GM12878 (cell line): Measurements from ENCODE around the gene CAMKMT. TPM values are rescaled to one million over a fixed set of nuclear protein-coding genes. Genes with fewer than 3 reads are reported as not detected.

Source experiments
- ATAC-seq: fragments of 200-7000 bp; cut with Tn5 transposase; 3 replicates; pipeline ENCODE4 v1.9.1; 2020; ENCODE audit warnings: mild to moderate bottlenecking, moderate library complexity
- BruUV-seq: library from RNA; stranded (reverse); fragments of 400-500 nt; replicated peaks from 2 replicates; lab custom pipeline; 2021; lab: Mats Ljungman, UMichigan
- CTCF ChIA-PET: fragments of 300-600 bp; sonication (Branson Sonifier 250); formaldehyde crosslinking; extraction: SDS; loops from one replicate; lab custom pipeline; 2021; ENCODE audit warnings: inconsistent platforms; lab: Yijun Ruan, JAX
- POLR2A ChIA-PET: fragments of 350-600 bp; formaldehyde crosslinking; extraction: SDS; loops from one replicate; lab custom pipeline; 2021; ENCODE audit warnings: inconsistent platforms; lab: Charles Lee
- RAD21 ChIA-PET: fragments of 300-600 bp; sonication (Branson Sonifier 250); formaldehyde crosslinking; loops from one replicate; lab custom pipeline; 2023; ENCODE audit warnings: antibody characterized with exemption; ENCODE audit not compliant: unreplicated experiment; lab: Charles Lee
- SMC1A ChIA-PET: fragments of 300-600 bp; sonication (Branson Sonifier 250); formaldehyde crosslinking; loops from one replicate; lab custom pipeline; 2023; ENCODE audit not compliant: unreplicated experiment, uncharacterized antibody; lab: Charles Lee
- DNase-seq: peaks from one replicate; pipeline ENCODE4 v3.0.0-alpha.2; 2011; ENCODE audit warnings: low read depth, low spot score
- FAIRE-seq: peaks from 3 replicates; lab custom pipeline; 2011; peaks lifted over from hg19 to GRCh38; lab: Jason Lieb, UNC
- H2AFZ ChIP-seq: 2 replicates; pipeline ENCODE4 v1.6.0; 2011; ENCODE audit warnings: low read depth, low read length, control low read depth; ENCODE audit not compliant: control insufficient read depth
- H3K27ac ChIP-seq: 2 replicates; pipeline ENCODE4 v1.5.1; 2011; ENCODE audit warnings: control low read depth; ENCODE audit not compliant: control insufficient read depth, insufficient read depth
- H3K27me3 ChIP-seq, 2 experiments: replicated peaks in 1 of 2; 2 replicates each; pipeline versions ENCODE4 v1.6.0 to v1.6.1; 2011; ENCODE audit warnings: low read length in 1 of 2; ENCODE audit not compliant: control insufficient read depth in 2 of 2, insufficient read depth in 2 of 2
- H3K36me3 ChIP-seq, 2 experiments: 2 replicates each; pipeline ENCODE4 v1.5.1; 2011; ENCODE audit warnings: low read length in 1 of 2; ENCODE audit not compliant: control insufficient read depth in 2 of 2, insufficient read depth in 2 of 2
- H3K4me1 ChIP-seq: 2 replicates; pipeline ENCODE4 v1.6.1; 2011; ENCODE audit warnings: mild to moderate bottlenecking, low read length, moderate library complexity, mixed read lengths; ENCODE audit not compliant: control insufficient read depth, insufficient read depth
- H3K4me2 ChIP-seq: 2 replicates; pipeline ENCODE4 v1.6.0; 2011; ENCODE audit warnings: control low read depth; ENCODE audit not compliant: control insufficient read depth, insufficient read depth
- H3K4me3 ChIP-seq: fragments of 200-600 bp; sonication (generic); 2 replicates; pipeline ENCODE4 v1.5.1; 2016
- H3K79me2 ChIP-seq: 2 replicates; pipeline ENCODE4 v1.6.0; 2011; ENCODE audit warnings: low read length; ENCODE audit not compliant: control insufficient read depth, insufficient read depth
- H3K9ac ChIP-seq: 2 replicates; pipeline ENCODE4 v1.8.0; 2011; ENCODE audit warnings: low read length, control low read depth, mixed read lengths; ENCODE audit not compliant: control insufficient read depth, insufficient read depth
- H3K9me3 ChIP-seq: replicated peaks from 3 replicates; pipeline ENCODE4 v1.5.1; 2011; ENCODE audit warnings: mild to moderate bottlenecking, low read length; ENCODE audit not compliant: control insufficient read depth, insufficient read depth
- H4K20me1 ChIP-seq: 2 replicates; pipeline ENCODE4 v1.6.0; 2011; ENCODE audit not compliant: control insufficient read depth, insufficient read depth
- BCL11A ChIP-seq: IDR thresholded peaks from 2 replicates; pipeline ENCODE4 v1.6.1; 2011; ENCODE audit warnings: low read depth, low read length
- BHLHE40 ChIP-seq, 2 experiments: fragments of 450-650 bp in 1 of 2; IDR thresholded peaks; 2 replicates each; pipeline ENCODE4 v1.6.1; 2011 to 2017; ENCODE audit warnings: low read depth in 2 of 2, borderline replicate concordance in 1 of 2, improper control_type of control experiment in 1 of 2, low read length in 1 of 2, mild to moderate bottlenecking in 1 of 2
- CTCF ChIP-seq, 3 experiments: IDR thresholded peaks in 2 of 3; conservative IDR thresholded peaks in 1 of 3; 2 replicates each; pipeline ENCODE4 v1.5.1; 2011; ENCODE audit warnings: low read depth in 3 of 3, low read length in 3 of 3, mild to moderate bottlenecking in 3 of 3, control low read depth in 2 of 3, moderate library complexity in 2 of 3, inconsistent platforms in 1 of 3, mixed read lengths in 1 of 3; ENCODE audit not compliant: control insufficient read depth in 2 of 3, insufficient read depth in 1 of 3; ENCODE audit errors: extremely low read depth in 1 of 3
- DPF2 ChIP-seq: fragments of 450-650 bp; IDR thresholded peaks from 2 replicates; pipeline ENCODE4 v1.6.1; 2017; ENCODE audit warnings: mild to moderate bottlenecking
- HDGF ChIP-seq: fragments of 450-650 bp; IDR thresholded peaks from 2 replicates; pipeline ENCODE4 v1.6.1; 2016; ENCODE audit warnings: antibody characterized with exemption
- IKZF2 ChIP-seq, 2 experiments: fragments of 450-650 bp; IDR thresholded peaks; 2 replicates each; pipeline ENCODE4 v1.6.1; 2017; ENCODE audit warnings: mild to moderate bottlenecking in 2 of 2, moderate library complexity in 2 of 2
- IRF3 ChIP-seq: fragments of 450-650 bp; IDR thresholded peaks from 2 replicates; pipeline ENCODE4 v1.6.1; 2014; ENCODE audit warnings: mild to moderate bottlenecking
- IRF4 ChIP-seq: IDR thresholded peaks from 2 replicates; pipeline ENCODE4 v1.6.1; 2011; ENCODE audit warnings: low read depth, low read length
- MTA2 ChIP-seq: fragments of 450-650 bp; IDR thresholded peaks from 2 replicates; pipeline ENCODE4 v1.6.1; 2016; ENCODE audit warnings: low read depth, mild to moderate bottlenecking, moderate library complexity
- NFYB ChIP-seq: IDR thresholded peaks from 2 replicates; pipeline ENCODE4 v1.6.1; 2011; ENCODE audit warnings: low read depth, mild to moderate bottlenecking, low read length, improper control_type of control experiment, moderate library complexity; ENCODE audit not compliant: insufficient read depth
- NR2F1 ChIP-seq: fragments of 450-650 bp; conservative IDR thresholded peaks from 2 replicates; pipeline ENCODE4 v1.6.1; 2017; ENCODE audit warnings: mild to moderate bottlenecking
- POU2F2 ChIP-seq: IDR thresholded peaks from 3 replicates; pipeline ENCODE4 v1.6.1; 2011; ENCODE audit warnings: low read depth, mild to moderate bottlenecking, low read length, borderline replicate concordance
- PRDM15 ChIP-seq: fragments of 450-650 bp; formaldehyde crosslinking; IDR thresholded peaks from 2 replicates; pipeline ENCODE4 v1.4.0; 2020; ENCODE audit warnings: mild to moderate bottlenecking, moderate library complexity
- RAD51 ChIP-seq: fragments of 450-650 bp; IDR thresholded peaks from 2 replicates; pipeline ENCODE4 v1.6.1; 2016; ENCODE audit warnings: moderate library complexity, mild to moderate bottlenecking, inconsistent platforms
- RCOR1 ChIP-seq: conservative IDR thresholded peaks from 2 replicates; pipeline ENCODE4 v1.6.1; 2012; ENCODE audit warnings: low read depth, low read length, improper control_type of control experiment
- RUNX3 ChIP-seq: IDR thresholded peaks from 2 replicates; pipeline ENCODE4 v1.6.1; 2012; ENCODE audit warnings: low read length, inconsistent platforms
- SIX5 ChIP-seq: IDR thresholded peaks from 2 replicates; pipeline ENCODE4 v1.6.1; 2011; ENCODE audit warnings: mild to moderate bottlenecking, low read depth, low read length, moderate library complexity; ENCODE audit not compliant: severe bottlenecking
- TCF12 ChIP-seq: IDR thresholded peaks from 2 replicates; pipeline ENCODE4 v1.6.1; 2011; ENCODE audit warnings: low read depth, mild to moderate bottlenecking, low read length
- WGBS: methylation state at CpG from one replicate; pipeline ENCODE4 v1.1.6; 2016; ENCODE audit warnings: low lambda C conversion rate; ENCODE audit not compliant: insufficient replicate concordance, insufficient coverage; ENCODE audit errors: missing lambda C conversion rate; 5-methylcytosine and 5-hydroxymethylcytosine counted together
- in situ Hi-C: fragments of 300-500 bp; cut with MboI; formaldehyde crosslinking; loops from 9 replicates; pipeline ENCODE4 v1.14.3; 2018; ENCODE audit warnings: mixed read lengths
- intact Hi-C: fragments of 100-400 bp; cut with micrococcal nuclease; formaldehyde crosslinking; loops from one replicate; pipeline ENCODE4 v1.14.2; 2022; ENCODE audit not compliant: unreplicated experiment
- polyA plus RNA-seq, 11 experiments: library from polyadenylated mRNA; depleted of rRNA in 4 of 11; unstranded in 6 of 11; stranded (reverse) in 5 of 11; fragments of >200 nt; fragmentation: Nextera tagmentation in 4 of 11; fragmentation: Illumina TruSeq in 1 of 11; extraction: Ambion mirVana in 4 of 11; extraction: Trizol in 1 of 11; gene quantifications; 1 replicate in 1 of 11; 2 replicates in 10 of 11; pipeline versions ENCODE4 v1.2.1 to v1.2.3, GENCODE V29; 2011 to 2016; ENCODE audit warnings: inconsistent platforms in 2 of 11, missing spikeins in 2 of 11, low read depth in 1 of 11
- total RNA-seq, 4 experiments: library from RNA; depleted of rRNA in 3 of 4; stranded (reverse); fragments of >200 nt in 3 of 4; fragmentation: Illumina TruSeq in 1 of 4; extraction: Trizol in 1 of 4; gene quantifications; 2 replicates each; pipeline versions ENCODE4 v1.2.1 to v1.2.3, GENCODE V29; 2013 to 2021

The CAMKMT gene
- total and polyA plus RNA-seq, 10 of the 15 experiments (the other 5 are each of a cell fraction or from before 2014, with no cell fraction given) = 2.7 to 16.0 (median 11.8) TPM

- WGBS = 33% methylated on average over 3 of the region's 3 CpGs
- in situ Hi-C loops = no loop called here
- DNase-seq (peak; percentile 64), ATAC-seq (peak; percentile 99), FAIRE-seq (peak; percentile 47)
- ChIA-PET RAD21 (no interaction called here), POLR2A (interaction anchor here (0.6 kb wide), 1 partner anchor 149 kb away, joined by 3 read pairs; no protein-coding TSS in a partner anchor), CTCF (interaction anchor here (0.6 to 2.8 kb wide), 4 partner anchors 10 to 1866 kb away, joined by 3 to 10 read pairs (median 3); no protein-coding TSS in a partner anchor), SMC1A (interaction anchor here (0.7 kb wide), 1 partner anchor 35 kb away, joined by 3 read pairs; no protein-coding TSS in a partner anchor)
- Histone ChIP-seq H3K9ac (no peak overlapping the region), H3K4me3 (no peak overlapping the region), H3K4me1 (peaks cover 3% of the 10 kb centered on the region), H2AFZ (no peak overlapping the region), H3K79me2 (no peaks in the 10 kb centered on the region), H3K27me3 (no peaks in the 10 kb centered on the region), H4K20me1 (no peaks in the 10 kb centered on the region), H3K36me3 (no peaks in the 10 kb centered on the region), H3K9me3 (no peaks in the 10 kb centered on the region), H3K4me2 (no peak overlapping the region), H3K27ac (no peak overlapping the region)
- no TSS peak for BruUV-seq
- intact Hi-C loops = no loop called here
- TF ChIP-seq HDGF = no peak
- no peak for TF ChIP-seq IRF4
- TF ChIP-seq BHLHE40 (IDR thresholded peaks at IDR 0.05; ENCODE audit: borderline replicate concordance in 1 of 2, low read depth in 2 of 2, low read length in 1 of 2) = peak; percentile 9 to 60; a peak in 1 of 4 replicates
- peak; percentile 82 for TF ChIP-seq NR2F1
- 0 out of 2 replicates have a peak, but pooled peaks have one; percentile 11 for TF ChIP-seq TCF12
- TF ChIP-seq IRF3 = no peak
- no peak for TF ChIP-seq NFYB
- TF ChIP-seq IKZF2 (IDR thresholded peaks at IDR 0.05) = peak; percentile 50 to 61
- TF ChIP-seq CTCF (IDR thresholded peaks at IDR 0.05 in 2 of 3, conservative IDR thresholded peaks at IDR 0.05 in 1 of 3; ENCODE audit: control insufficient read depth in 2 of 3, extremely low read depth in 1 of 3, insufficient read depth in 1 of 3, low read depth in 3 of 3, low read length in 3 of 3) = no peak
- TF ChIP-seq RAD51 = peak; percentile 63; the same call in 1 of the 2 replicates
- TF ChIP-seq RCOR1 = no peak
- no peak for TF ChIP-seq PRDM15 (CRISPR knock-in tag)
- TF ChIP-seq DPF2 = peak; percentile 39; the same call in 1 of the 2 replicates
- TF ChIP-seq SIX5 = no peak
- TF ChIP-seq BCL11A = peak; percentile 50; the same call in 1 of the 2 replicates
- no peak for TF ChIP-seq POU2F2
- TF ChIP-seq RUNX3 = peak; percentile 67
- peak; percentile 68 for TF ChIP-seq MTA2
Observed at GRCh38 chr2:44753552-44754285, 392.0 kb downstream of the CAMKMT start.
